Measurements from ENCODE around the gene CLBA1.

The CLBA1 gene

GRCh38 chr14:104970231-104971068 lies 15.1 kb upstream of the CLBA1 start:
- no peak for DNase-seq

GRCh38 chr14:104971447-104972240 lies 13.9 kb upstream of the CLBA1 start:
- no peak for DNase-seq

DNA sequence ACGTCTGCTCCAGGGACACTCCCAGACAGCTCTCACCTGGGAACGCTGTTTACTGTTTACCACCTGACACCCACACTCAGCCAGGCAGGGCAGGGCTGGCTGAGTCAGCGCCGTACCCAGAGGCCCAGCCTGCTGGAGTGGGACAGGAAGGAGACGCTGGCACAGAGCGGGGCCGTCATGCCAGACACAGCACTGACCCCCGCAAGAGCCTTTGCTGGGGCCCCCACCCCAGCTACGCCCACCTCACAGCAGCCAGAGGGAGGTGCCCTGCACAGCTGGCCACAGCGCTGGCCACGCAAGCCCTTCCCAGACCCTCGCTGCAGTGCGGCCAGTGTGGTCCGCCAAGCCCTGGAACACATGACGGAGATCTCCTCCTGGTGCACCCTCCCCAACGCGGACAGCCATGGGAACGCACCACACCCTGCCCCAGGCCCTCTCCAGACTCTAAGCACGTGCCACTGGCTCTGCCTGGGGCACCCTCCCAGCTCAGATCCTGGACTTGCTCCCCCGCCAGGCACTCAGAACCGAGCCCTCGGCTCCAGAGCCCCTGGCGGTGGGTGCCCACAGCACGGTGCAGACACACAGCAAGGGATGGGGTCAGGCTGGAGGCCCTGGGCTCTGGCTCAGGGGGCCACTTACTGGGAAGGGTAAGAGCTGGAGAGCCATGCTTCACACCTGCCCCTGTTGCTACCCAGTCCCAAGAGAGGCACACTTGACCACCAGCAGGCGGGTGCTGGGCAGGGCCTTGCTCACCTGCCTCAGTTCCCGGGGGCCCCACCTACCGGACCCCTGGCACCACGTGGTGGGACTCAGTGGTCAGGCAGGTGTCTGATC lies 13.1 kb upstream of the CLBA1 start:
- DNase-seq: no peak

GRCh38 chr14:104973135-104973384 lies 12.5 kb upstream of the CLBA1 start:
- no peak for DNase-seq

DNA sequence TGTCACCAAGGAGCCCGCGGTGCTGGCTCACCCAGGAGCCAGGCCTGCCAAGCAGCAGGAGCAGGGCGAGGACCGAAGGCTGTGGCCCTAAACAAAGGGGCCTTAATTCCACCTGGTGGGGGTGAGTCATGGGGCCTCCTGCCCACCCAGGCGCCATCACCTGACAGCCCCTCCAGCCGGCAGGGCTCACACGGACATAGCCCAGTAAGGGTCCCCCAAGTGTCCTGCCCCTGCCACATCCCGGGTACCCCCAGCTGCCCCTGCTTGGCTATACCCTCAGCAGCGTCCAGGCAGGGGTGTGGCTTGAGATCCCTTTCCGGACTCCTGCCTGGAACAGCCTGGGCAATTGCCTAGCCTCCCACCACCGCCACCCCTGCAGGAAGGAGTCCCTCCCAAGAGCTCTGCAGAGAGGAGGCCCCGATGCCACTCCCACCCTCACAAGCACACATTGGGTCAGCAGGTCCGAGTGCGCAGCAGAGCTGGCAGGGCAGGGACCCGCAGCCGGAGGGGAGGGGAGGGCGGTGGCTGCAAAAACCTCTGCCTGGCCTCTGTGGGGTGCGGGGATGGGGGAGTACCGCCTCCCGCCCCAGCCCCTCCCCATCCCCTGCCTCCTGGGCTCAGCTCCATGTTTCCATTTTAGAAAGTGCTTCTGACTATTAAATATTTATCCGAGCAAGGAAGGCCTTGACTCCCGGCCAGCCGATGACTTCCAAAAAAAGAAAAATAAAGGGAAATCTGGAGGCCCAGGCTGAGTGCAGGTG lies 12.0 kb upstream of the CLBA1 start:
- no peak for DNase-seq

DNA sequence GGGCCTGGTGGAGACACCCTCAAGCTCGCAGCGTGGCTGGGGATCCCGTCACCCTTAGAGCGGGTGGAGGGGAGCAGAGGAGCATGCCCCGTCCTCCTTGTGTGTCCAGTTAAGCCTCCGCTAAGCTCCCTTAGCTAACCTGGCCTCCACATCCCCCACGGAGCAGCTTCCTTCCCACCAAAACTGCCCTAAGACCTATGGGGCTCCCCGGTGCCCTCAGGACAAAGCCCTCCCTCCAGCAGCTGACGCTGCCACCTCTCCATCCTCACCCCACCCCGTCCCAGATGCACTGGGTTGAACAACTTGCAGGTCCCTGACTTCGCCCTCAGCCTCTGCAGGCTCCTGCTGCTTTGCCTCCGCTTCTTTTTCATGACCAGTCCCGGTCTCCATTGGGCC lies 11.4 kb upstream of the CLBA1 start:
- no peak for DNase-seq

DNA sequence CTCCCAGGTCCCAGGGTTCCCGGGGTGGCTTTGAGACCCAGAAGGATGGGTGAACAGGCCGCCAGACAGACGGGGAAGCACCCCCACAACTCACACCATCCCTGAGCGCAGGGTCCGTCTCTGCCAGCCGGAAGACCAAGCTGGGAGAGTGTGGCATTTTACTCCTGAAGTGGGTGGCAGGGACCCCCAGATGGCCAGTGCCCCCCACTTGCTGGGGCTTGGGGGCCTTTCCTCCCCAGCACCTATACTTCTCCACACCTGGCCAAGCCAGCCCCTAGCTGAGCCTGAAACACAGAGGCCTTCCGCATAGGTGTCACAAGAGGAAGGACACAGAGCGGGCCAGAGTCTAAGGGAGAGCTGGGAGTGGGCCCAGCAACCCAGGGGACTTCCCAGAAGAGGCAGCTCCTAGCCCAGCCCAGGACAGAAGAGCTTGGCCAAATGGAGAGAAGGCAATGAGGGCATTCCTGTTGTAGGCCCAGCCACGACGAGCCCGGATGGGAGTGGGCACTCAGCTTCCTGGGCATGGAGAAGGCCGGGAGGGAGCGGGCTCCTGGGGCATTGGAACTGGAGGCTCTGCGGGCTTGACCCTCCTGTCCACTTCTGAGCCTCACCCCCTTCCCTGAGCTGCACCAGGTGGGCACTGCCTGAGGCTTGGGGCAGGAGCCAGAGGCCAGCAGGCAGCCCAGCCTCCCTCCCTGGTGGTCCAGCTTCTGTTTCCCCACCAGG lies 10.8 kb upstream of the CLBA1 start:
- DNase-seq: no peak

- no peak for DNase-seq
Observed at GRCh38 chr14:104975481-104976197, 9.9 kb upstream of the CLBA1 start.

- DNase-seq: no peak
Observed at GRCh38 chr14:104976198-104977007, 9.2 kb upstream of the CLBA1 start.

- DNase-seq: no peak
Observed at GRCh38 chr14:104977008-104977680, 8.4 kb upstream of the CLBA1 start.

- DNase-seq: no peak
Observed at GRCh38 chr14:104977681-104978653, 7.6 kb upstream of the CLBA1 start, which contains the start of gene AHNAK2. Gene AHNAK2, minus strand, starts transcription at chr14:104978374. Its CDS starts 137 bp downstream, at chr14:104978237.

DNA sequence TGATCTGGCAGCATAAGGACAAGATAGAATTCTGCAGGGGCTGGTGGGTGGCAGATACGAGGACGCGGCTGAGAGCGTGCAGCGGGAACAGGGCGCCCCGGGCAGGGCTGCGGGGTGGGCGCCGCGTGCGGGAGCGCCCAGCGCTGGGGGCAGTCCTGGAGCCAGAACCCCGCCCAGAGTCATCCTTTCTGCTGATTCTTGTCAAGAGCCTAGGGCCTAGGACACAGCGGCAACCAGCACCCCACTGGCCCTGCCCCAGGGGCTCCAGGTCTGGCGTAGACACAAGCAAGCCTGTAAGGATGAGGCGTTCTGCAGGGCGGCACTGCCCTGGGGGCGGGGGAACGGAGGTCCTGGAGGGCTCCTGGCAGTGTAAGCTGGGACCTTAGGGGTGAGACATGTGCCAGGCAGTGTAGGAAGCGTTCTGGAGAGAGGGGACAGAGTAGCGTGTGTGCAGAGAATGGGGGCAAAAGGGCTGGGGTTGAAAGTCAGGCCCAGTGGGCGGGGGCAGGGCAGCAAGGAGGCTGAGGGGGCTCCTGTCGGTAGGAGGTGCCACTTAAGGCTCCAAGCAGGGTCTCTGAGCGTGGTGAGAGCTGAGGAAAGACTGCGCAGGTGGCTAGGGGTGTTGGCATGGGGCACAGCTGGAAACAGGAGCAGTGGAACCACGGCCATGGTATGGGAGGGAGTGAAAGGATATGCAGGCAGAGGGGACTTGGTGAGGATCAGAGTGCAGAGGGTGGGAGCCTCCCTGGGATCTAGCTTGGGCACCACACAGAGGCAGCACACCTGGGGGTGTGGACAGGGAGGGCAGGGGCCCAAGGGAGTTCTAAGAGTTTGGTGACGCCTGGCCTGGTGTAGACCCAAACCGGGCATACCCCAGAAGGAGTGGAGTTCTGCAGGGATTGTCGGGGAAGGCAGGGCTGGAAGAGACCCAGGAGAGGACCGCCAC lies 6.6 kb upstream of the CLBA1 start:
- no peak for DNase-seq

DNA sequence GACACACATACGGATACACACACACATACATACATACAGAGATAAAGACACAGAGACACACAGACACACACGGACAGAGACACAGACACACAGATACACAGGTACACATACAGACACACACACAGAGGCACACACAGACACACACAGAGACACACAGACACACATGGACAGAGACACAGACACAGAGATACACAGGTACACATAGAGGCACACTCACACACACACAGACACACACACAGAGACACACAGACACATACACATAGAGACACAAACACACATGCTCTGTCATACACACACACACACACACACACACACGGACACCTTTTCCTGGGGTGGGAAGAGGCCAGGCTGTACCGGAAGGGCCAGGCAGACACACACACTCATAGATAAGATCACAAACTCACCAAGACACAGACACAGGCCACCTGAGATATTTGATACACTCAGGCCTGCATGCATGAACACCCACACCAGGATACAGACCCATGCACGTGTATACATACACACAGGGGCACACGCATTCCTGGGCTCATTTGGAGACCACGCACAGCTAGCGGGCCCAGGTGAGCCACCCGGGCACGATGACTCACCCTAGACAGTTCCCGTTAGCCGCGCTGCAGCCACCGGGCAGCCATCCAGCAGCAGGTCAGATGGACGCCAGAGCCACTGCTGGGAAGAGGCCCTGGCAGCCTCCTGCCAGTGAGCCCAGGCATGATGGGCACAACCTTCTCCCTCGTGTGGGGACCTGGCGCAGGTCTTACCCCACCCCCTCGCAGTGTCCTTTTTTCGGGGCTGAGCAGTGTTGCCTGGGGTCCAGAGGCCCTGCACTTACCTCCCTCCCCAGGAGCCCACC lies 5.6 kb upstream of the CLBA1 start:
- DNase-seq: no peak

DNA sequence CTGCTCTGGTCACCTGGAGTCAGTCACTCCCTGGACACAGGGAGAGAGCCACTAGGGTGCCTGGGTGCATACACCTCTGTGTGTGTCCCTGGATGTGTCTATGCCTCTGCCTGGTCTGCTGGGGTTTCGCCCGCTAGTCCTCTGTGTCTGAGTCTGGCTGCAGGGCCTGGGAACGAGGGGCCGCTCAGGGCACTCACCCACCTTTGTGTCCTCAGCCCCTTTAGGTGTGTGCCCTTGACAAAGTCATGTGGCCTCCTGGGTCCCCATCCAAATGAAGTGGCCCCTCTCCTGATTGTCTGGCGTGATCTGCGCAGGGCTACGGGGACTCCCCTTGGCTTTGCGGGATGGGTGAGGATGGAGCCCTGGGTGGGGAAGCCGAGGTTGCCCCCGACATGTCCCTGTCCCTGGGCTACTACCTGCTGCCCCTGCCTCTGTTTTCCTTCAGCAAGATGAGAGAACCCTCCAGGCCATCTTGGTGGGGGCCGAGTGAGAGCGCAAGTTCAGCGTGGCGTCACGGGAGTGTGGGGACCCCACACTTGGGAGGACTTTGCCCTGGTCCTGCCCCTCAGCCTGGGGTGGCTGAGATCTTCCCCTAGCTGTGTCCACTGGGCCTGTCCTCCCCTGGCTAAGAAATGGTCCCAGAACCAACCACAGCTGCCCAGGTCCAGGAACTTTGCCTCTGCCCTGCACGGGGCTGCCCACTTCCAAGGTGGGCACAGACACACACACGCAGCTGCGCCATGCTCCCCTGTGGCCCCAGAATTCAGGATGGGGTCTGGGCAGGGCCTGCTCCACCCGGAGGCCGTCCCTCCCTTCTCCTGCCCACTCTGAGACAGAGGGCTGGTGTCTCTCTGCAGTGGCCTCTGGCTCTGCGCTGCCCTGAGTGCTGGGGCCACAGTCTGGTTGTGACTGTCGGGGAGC lies 4.7 kb upstream of the CLBA1 start:
- no peak for DNase-seq
